ENCODE measurements around the gene MAEA.

DNA sequence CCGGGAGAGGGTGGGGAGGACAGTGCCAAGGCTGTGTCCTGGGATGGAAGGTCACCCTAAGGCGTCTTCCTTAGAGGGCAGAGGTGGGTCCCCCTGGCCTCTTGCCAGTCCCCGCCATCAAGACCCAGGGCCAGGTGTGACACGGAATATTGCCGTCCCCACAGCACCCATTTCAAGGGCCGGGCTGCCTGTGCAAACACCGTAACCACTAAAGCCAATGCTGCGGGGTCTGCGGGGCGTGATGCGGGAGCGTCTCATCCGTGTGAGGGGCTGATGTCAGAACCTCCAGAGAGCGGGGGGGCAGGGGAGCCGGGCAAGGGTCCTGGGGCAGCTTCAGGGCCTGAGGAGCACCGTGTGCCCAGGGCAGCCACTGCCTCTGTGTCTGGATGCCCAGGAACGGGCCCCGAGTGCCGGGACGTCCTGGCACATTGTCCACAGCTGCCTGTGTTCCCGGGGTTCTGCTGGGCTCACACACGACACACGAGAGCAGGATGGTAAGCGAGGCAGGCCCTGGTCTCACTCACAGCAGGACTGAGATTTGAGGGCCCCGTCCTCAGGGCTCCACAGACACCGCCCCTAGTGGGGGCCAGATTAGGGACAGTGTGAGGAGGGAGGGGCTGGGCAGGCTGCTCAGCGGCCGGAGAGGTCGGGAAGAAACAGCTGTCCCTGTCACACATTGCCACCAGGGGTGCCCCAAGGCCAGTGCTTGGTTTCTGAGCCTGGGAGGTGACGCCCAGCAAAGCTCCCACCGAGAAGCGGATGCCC lies 87.3 kb downstream of the MAEA start:
- TF ChIP-seq, protein P1, sequence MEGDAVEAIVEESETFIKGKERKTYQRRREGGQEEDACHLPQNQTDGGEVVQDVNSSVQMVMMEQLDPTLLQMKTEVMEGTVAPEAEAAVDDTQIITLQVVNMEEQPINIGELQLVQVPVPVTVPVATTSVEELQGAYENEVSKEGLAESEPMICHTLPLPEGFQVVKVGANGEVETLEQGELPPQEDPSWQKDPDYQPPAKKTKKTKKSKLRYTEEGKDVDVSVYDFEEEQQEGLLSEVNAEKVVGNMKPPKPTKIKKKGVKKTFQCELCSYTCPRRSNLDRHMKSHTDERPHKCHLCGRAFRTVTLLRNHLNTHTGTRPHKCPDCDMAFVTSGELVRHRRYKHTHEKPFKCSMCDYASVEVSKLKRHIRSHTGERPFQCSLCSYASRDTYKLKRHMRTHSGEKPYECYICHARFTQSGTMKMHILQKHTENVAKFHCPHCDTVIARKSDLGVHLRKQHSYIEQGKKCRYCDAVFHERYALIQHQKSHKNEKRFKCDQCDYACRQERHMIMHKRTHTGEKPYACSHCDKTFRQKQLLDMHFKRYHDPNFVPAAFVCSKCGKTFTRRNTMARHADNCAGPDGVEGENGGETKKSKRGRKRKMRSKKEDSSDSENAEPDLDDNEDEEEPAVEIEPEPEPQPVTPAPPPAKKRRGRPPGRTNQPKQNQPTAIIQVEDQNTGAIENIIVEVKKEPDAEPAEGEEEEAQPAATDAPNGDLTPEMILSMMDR (IDR thresholded peaks at IDR 0.05), result no peak
- TF ChIP-seq POLR2A (IDR thresholded peaks at IDR 0.05), result no peak
